ENCODE measurements around the gene TSHZ3. TPM values are rescaled to one million over a fixed set of nuclear protein-coding genes. Genes with fewer than 3 reads are reported as not detected.

TSHZ3 gene
- total RNA-seq, 1 experiment from 2014 or later: 3.2 TPM

- no peaks in the 10 kb centered on the region for H3K79me2 ChIP-seq (ENCODE audit: insufficient read depth, low read length)
- H2BK15ac ChIP-seq (ENCODE audit: low read depth, low read length): no peak overlapping the region
- no peak overlapping the region for H3K56ac ChIP-seq (ENCODE audit: insufficient read length, low read depth, low read length)
- Mint-ChIP-seq H3K27me3 (ENCODE audit: low read depth) (no peaks in the 10 kb centered on the region; the same call in 1 of the 2 replicates), H3K27ac (no peak overlapping the region), H3K4me3 (no peak overlapping the region), H3K36me3 (ENCODE audit: insufficient read depth in 1 of 3, low read depth in 3 of 3) (no peaks in the 10 kb centered on the region), H3K9me3 (no peaks in the 10 kb centered on the region; a peak in 1 of 5 replicates), H3K4me1 (peaks cover 6 to 19% of the 10 kb centered on the region in 2 experiments)
- TF ChIP-seq CTCF (conservative IDR thresholded peaks at IDR 0.05): no peak
- H3K9me3 ChIP-seq (ENCODE audit: control insufficient read depth, low read depth, low read length): no peaks in the 10 kb centered on the region
- H3K23ac ChIP-seq (ENCODE audit: insufficient read length, low read depth, low read length): no peak overlapping the region
- no peaks in the 10 kb centered on the region for H3K27me3 ChIP-seq (ENCODE audit: insufficient read depth, low read length)
- no peak overlapping the region; the same call in 1 of the 2 replicates for H3K14ac ChIP-seq (ENCODE audit: insufficient read depth, low read length)
- H2BK5ac ChIP-seq (ENCODE audit: insufficient read length, low read length): no peak overlapping the region
- no peak overlapping the region for H2BK20ac ChIP-seq (ENCODE audit: low read depth, low read length, poor library complexity, severe bottlenecking)
- no peak overlapping the region for H4K5ac ChIP-seq (ENCODE audit: insufficient read length, low read depth, low read length)
- DNase-seq: peak; percentile 27
- H3K18ac ChIP-seq (ENCODE audit: insufficient read length, low read depth, low read length): no peak overlapping the region
- H2AFZ ChIP-seq (ENCODE audit: low read length): no peak overlapping the region
- H3K79me1 ChIP-seq (ENCODE audit: insufficient read depth, low read depth, low read length, poor library complexity, severe bottlenecking): no peaks in the 10 kb centered on the region
- no peak overlapping the region for H2BK12ac ChIP-seq (ENCODE audit: insufficient read length, low read depth, low read length)
- H3K4me1 ChIP-seq (ENCODE audit: insufficient read depth, low read length): peaks cover 2% of the 10 kb centered on the region; the same call in 1 of the 2 replicates
- H3K23me2 ChIP-seq (ENCODE audit: insufficient read length, low read depth, low read length, poor library complexity, severe bottlenecking): no peaks in the 10 kb centered on the region
- no peak overlapping the region for H2BK120ac ChIP-seq (ENCODE audit: low read depth, low read length, poor library complexity, severe bottlenecking)
- no peak overlapping the region for H4K91ac ChIP-seq (ENCODE audit: insufficient read length, low read depth, low read length)
- no peak overlapping the region for H3K9ac ChIP-seq (ENCODE audit: extremely low read depth, insufficient read length, low read length)
- no CpG with 5 or more reads among the region's 9 CpGs for WGBS (ENCODE audit: extremely low coverage, insufficient read length, low lambda C conversion rate)
- H3T11ph ChIP-seq (ENCODE audit: low read length): no peak overlapping the region
- no peaks in the 10 kb centered on the region for H4K20me1 ChIP-seq (ENCODE audit: control insufficient read depth, insufficient read depth, insufficient read length)
- H3K4ac ChIP-seq (ENCODE audit: low read depth, low read length): no peak overlapping the region
- no peak overlapping the region for H3K27ac ChIP-seq (ENCODE audit: insufficient read length, low read depth, low read length)
- no peak overlapping the region for H2AK5ac ChIP-seq (ENCODE audit: insufficient read length, low read length)
- no peak overlapping the region for H4K8ac ChIP-seq (replicated peaks; ENCODE audit: insufficient read length, low read depth, low read length)
- no peak overlapping the region for H3K4me2 ChIP-seq (ENCODE audit: insufficient read depth, insufficient read length, low read length)
Measured at GRCh38 chr19:31263328-31263727, 85.9 kb downstream of the TSHZ3 start.
